Uterine smooth muscle cell (primary cell): Measurements from ENCODE around the gene PYM1. TPM values are rescaled to one million over a fixed set of nuclear protein-coding genes. Genes with fewer than 3 reads are reported as not detected.

ENCODE experiments used
- total RNA-seq: library from RNA; depleted of rRNA; stranded (reverse); fragments of >200 nt; gene quantifications from 2 replicates; pipeline ENCODE4 v1.2.3, GENCODE V29; 2014

PYM1 gene
- 24.9 and 32.4 TPM in 2 replicates for total RNA-seq

GRCh38 chr12:55927588-55928502, at the start of gene PYM1:
TSS of gene PYM1 (minus strand) at chr12:55927894. CDS start at chr12:55927761, 133 bp downstream.

GRCh38 chr12:55973599-55974307, 46.1 kb upstream of the PYM1 start, which contains the start of gene RAB5B:
TSS of gene RAB5B (plus strand) at chr12:55974078. CDS start at chr12:55986961, 12,883 bp downstream.

GRCh38 chr12:55966408-55967281, 39.0 kb upstream of the PYM1 start, which contains the start of gene CDK2:
TSS of gene CDK2 (plus strand) at chr12:55966830. CDS start at chr12:55967009, 179 bp downstream.

GRCh38 chr12:55965941-55966407, 38.3 kb upstream of the PYM1 start, which contains the start of gene PMEL:
TSS of gene PMEL (minus strand) at chr12:55966042. CDS start at chr12:55966011, 31 bp downstream.

GRCh38 chr12:55930771-55931316, 3.1 kb upstream of the PYM1 start, which contains the start of gene DGKA:
TSS of gene DGKA (plus strand) at chr12:55931162. CDS start at chr12:55936504, 5,342 bp downstream.

Other genes with a start within 250 kb of the PYM1 start
- 26.6 and 47.0 TPM in 2 replicates for gene ITGA7, start 220.0 kb downstream of the PYM1 start, total RNA-seq
- gene BLOC1S1, start 211.8 kb downstream of the PYM1 start, total RNA-seq = 89.5 and 92.5 TPM in 2 replicates
- gene RDH5, start 207.5 kb downstream of the PYM1 start, total RNA-seq = 11.9 and 17.7 TPM in 2 replicates
- gene CD63, start 198.9 kb downstream of the PYM1 start, total RNA-seq = 2,861 and 3,471 TPM in 2 replicates
- gene GDF11, start 184.8 kb downstream of the PYM1 start, total RNA-seq = 3.9 and 6.6 TPM in 2 replicates
- gene SARNP, start 110.2 kb downstream of the PYM1 start, total RNA-seq = 101 and 113 TPM in 2 replicates
- gene ORMDL2, start 109.9 kb downstream of the PYM1 start, total RNA-seq = 21.9 and 26.2 TPM in 2 replicates
- gene DNAJC14, start 98.3 kb downstream of the PYM1 start, total RNA-seq = 70.1 and 78.6 TPM in 2 replicates
- 2.7 and 5.2 TPM in 2 replicates for gene MMP19, start 85.0 kb downstream of the PYM1 start, total RNA-seq
- 29.8 and 32.7 TPM in 2 replicates for gene DGKA, start 3.3 kb upstream of the PYM1 start, total RNA-seq
- 0.22 and 1.5 TPM in 2 replicates for gene PMEL, start 38.1 kb upstream of the PYM1 start, total RNA-seq
- 12.2 and 28.4 TPM in 2 replicates for gene CDK2, start 38.9 kb upstream of the PYM1 start, total RNA-seq
- gene RAB5B, start 46.2 kb upstream of the PYM1 start, total RNA-seq = 41.6 and 51.5 TPM in 2 replicates
- gene SUOX, start 69.4 kb upstream of the PYM1 start, total RNA-seq = 9.1 and 10.8 TPM in 2 replicates
- 1.5 TPM in 2 replicates for gene IKZF4, start 93.1 kb upstream of the PYM1 start, total RNA-seq
- 174 and 483 TPM in 2 replicates for gene RPS26, start 114.0 kb upstream of the PYM1 start, total RNA-seq
- 0.11 and 0.75 TPM in 2 replicates for gene ERBB3, start 152.3 kb upstream of the PYM1 start, total RNA-seq
- gene PA2G4, start 176.7 kb upstream of the PYM1 start, total RNA-seq = 107 and 254 TPM in 2 replicates
- 1,557 and 2,417 TPM in 2 replicates for gene RPL41, start 188.7 kb upstream of the PYM1 start, total RNA-seq
- gene ZC3H10, start 190.4 kb upstream of the PYM1 start, total RNA-seq = 4.7 and 6.3 TPM in 2 replicates
- 475 and 484 TPM in 2 replicates for gene ESYT1, start 200.4 kb upstream of the PYM1 start, total RNA-seq
- gene MYL6B, start 224.7 kb upstream of the PYM1 start, total RNA-seq = 59.2 and 112 TPM in 2 replicates
- 2,082 and 2,483 TPM in 2 replicates for gene MYL6, start 230.5 kb upstream of the PYM1 start, total RNA-seq